LNCAP (cell line): ENCODE data around the gene SLC26A4.

ENCODE experiments used
- TF ChIP-seq, protein P1 (sequence below): fragments of 450-650 bp; IDR thresholded peaks from 2 replicates; pipeline ENCODE4 v1.5.1; 2017; ENCODE audit warnings: mild to moderate bottlenecking

Gene SLC26A4

GRCh38 chr7:107642501-107642900, 18.1 kb upstream of the SLC26A4 start:
- TF ChIP-seq, protein P1, sequence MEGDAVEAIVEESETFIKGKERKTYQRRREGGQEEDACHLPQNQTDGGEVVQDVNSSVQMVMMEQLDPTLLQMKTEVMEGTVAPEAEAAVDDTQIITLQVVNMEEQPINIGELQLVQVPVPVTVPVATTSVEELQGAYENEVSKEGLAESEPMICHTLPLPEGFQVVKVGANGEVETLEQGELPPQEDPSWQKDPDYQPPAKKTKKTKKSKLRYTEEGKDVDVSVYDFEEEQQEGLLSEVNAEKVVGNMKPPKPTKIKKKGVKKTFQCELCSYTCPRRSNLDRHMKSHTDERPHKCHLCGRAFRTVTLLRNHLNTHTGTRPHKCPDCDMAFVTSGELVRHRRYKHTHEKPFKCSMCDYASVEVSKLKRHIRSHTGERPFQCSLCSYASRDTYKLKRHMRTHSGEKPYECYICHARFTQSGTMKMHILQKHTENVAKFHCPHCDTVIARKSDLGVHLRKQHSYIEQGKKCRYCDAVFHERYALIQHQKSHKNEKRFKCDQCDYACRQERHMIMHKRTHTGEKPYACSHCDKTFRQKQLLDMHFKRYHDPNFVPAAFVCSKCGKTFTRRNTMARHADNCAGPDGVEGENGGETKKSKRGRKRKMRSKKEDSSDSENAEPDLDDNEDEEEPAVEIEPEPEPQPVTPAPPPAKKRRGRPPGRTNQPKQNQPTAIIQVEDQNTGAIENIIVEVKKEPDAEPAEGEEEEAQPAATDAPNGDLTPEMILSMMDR, result no peak

DNA sequence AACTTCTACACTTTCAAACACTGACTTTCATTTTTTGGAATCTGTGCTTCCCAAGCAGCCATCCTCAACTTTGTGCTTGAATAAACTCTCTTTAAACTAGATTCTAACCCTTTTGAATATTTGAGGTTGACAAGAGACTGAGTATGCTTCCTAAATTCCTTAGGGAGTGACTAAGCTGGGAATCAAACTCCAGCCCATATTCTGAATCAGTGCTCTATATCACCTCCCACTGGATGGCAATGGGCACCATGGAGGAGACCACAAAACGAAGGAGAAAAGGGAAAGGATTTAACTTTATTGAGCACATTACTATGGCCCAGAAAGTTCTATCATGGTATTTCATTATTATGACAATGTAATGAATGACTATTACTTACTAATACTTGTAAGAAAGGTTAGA, 17.2 kb upstream of the SLC26A4 start:
- TF ChIP-seq, protein P1, result no peak

DNA sequence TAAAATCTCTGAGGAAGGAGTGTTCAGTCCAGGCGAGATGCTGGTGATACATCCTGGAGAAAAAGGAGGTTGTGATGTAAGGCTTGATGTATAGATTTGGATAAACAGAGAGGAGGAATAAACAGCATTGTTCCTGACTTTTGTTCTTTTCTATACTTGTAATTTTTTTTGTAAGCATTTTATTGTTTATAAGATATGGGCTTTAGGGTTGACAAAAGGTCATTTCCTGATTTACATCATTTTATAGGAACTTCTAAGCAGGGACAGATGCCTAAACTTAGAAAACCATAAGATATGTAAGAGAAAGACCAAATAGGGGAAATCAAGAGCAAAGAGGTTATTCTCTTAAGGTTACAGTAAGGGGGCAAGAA, 16.7 kb upstream of the SLC26A4 start:
- TF ChIP-seq, protein P1, result no peak

- TF ChIP-seq, protein P1, result no peak
Observed at GRCh38 chr7:107644309-107644974, 16.2 kb upstream of the SLC26A4 start.

DNA sequence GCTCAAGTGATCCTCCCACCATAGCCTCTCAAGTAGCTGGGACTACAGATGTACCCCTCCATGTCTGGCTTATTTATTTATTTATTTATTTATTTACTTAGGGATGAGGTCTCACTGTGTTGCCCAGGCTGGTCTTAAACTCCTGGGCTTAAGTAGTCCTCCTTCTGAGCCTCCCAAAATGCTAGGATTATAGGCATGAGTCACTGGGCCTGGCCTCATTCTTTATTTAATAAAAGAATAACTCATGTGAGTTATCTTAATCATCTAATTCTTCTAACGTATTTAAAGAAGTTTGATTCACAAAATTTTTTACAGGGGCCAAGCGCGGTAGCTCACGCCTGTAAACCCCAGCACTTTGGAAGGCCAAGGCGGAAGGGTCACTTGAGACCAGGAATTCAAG, 8.0 kb upstream of the SLC26A4 start:
- TF ChIP-seq, protein P1, result no peak

- TF ChIP-seq, protein P1, result no peak
Observed at GRCh38 chr7:107658467-107658866, 2.2 kb upstream of the SLC26A4 start.

GRCh38 chr7:107659666-107660065, 962 bp upstream of the SLC26A4 start:
- TF ChIP-seq, protein P1, result no peak
